SU-DHL-6 (cell line): ENCODE results near the gene HDGFL3.
A peak's percentile ranks its signal among the peaks of the same experiment; 100 is the strongest.

ENCODE experiments used
- H2AFZ ChIP-seq: fragments of 200-600 bp; sonication (generic); 2 replicates; pipeline ENCODE4 v1.6.1; 2014; ENCODE audit warnings: low read depth, mild to moderate bottlenecking, moderate library complexity, mixed read lengths, antibody characterized with exemption, low read length; ENCODE audit not compliant: severe bottlenecking
- H3F3A ChIP-seq: fragments of 200-600 bp; shearing (Covaris generic); 2 replicates; pipeline ENCODE4 v1.6.0; 2016; ENCODE audit warnings: antibody characterized with exemption, mild to moderate bottlenecking; ENCODE audit not compliant: insufficient read depth
- H3K27ac ChIP-seq: fragments of 200-600 bp; sonication (generic); 2 replicates; pipeline ENCODE4 v1.5.1; 2016; ENCODE audit warnings: low read depth, mild to moderate bottlenecking, low read length, moderate library complexity, mixed read lengths
- H3K27me3 ChIP-seq: fragments of 200-600 bp; sonication (generic), shearing (Covaris generic); 2 replicates; pipeline ENCODE4 v1.6.0; 2014; ENCODE audit warnings: mild to moderate bottlenecking, low read length
- H3K36me3 ChIP-seq: fragments of 200-600 bp; sonication (generic); 2 replicates; pipeline ENCODE4 v1.6.1; 2014; ENCODE audit warnings: mild to moderate bottlenecking, low read length, mixed read lengths
- H3K4me2 ChIP-seq: fragments of 300-600, 200-600 bp; shearing (Covaris generic), sonication (generic); 2 replicates; pipeline ENCODE4 v1.6.0; 2014; ENCODE audit warnings: low read length, low read depth, mild to moderate bottlenecking; ENCODE audit not compliant: poor library complexity, severe bottlenecking
- H3K4me3 ChIP-seq: fragments of 200-600 bp; sonication (generic); 2 replicates; pipeline ENCODE4 v1.5.1; 2014; ENCODE audit warnings: antibody characterized with exemption, low read length, mild to moderate bottlenecking, mixed read lengths; ENCODE audit not compliant: insufficient read depth, poor library complexity, severe bottlenecking
- H3K79me2 ChIP-seq: fragments of 200-600 bp; sonication (generic); 2 replicates; pipeline ENCODE4 v1.6.1; 2014; ENCODE audit warnings: mild to moderate bottlenecking, low read length, moderate library complexity; ENCODE audit not compliant: insufficient read depth
- H3K9ac ChIP-seq: fragments of 200-600 bp; sonication (generic); 2 replicates; pipeline ENCODE4 v1.7.0; 2014; ENCODE audit warnings: mild to moderate bottlenecking, low read length
- H3K9me2 ChIP-seq: fragments of 200-600 bp; sonication (generic); replicated peaks from 2 replicates; pipeline ENCODE4 v1.6.1; 2014; ENCODE audit warnings: low read length; ENCODE audit not compliant: insufficient read depth
- H3K9me3 ChIP-seq: fragments of 200-600 bp; sonication (generic); 2 replicates; pipeline ENCODE4 v1.6.1; 2014; ENCODE audit warnings: low read length, mixed read lengths; ENCODE audit not compliant: insufficient read depth
- H4K20me1 ChIP-seq: fragments of 200-600 bp; sonication (generic); 2 replicates; pipeline ENCODE4 v1.6.1; 2014; ENCODE audit warnings: low read depth, mild to moderate bottlenecking, antibody characterized with exemption, low read length, moderate library complexity, mixed read lengths
- CTCF ChIP-seq: fragments of 200-600 bp; sonication (generic); IDR thresholded peaks from one replicate; pipeline ENCODE4 v1.5.1; 2017; ENCODE audit warnings: antibody characterized with exemption, mild to moderate bottlenecking, low read length, moderate library complexity; ENCODE audit not compliant: insufficient read depth, poor library complexity, severe bottlenecking
- EZH2phosphoT487 ChIP-seq: fragments of 200-600 bp; sonication (generic), shearing (Covaris generic); conservative IDR thresholded peaks from 2 replicates; pipeline ENCODE4 v1.6.1; 2018; ENCODE audit warnings: mild to moderate bottlenecking, antibody characterized with exemption, low read length, moderate library complexity, mixed read lengths

Gene HDGFL3

GRCh38 chr15:83110381-83110780 is 97.2 kb downstream of the HDGFL3 start:
- H3K36me3 ChIP-seq: no peaks in the 10 kb centered on the region
- no peaks in the 10 kb centered on the region for H3K9me2 ChIP-seq
- no peaks in the 10 kb centered on the region for H3K79me2 ChIP-seq
- H3K9ac ChIP-seq: no peak overlapping the region
- H3F3A ChIP-seq: no peaks in the 10 kb centered on the region
- H4K20me1 ChIP-seq: no peaks in the 10 kb centered on the region
- no peak overlapping the region for H3K4me3 ChIP-seq
- H3K4me2 ChIP-seq: no peak overlapping the region
- no peaks in the 10 kb centered on the region for H3K9me3 ChIP-seq
- no peaks in the 10 kb centered on the region for H3K27me3 ChIP-seq
- H2AFZ ChIP-seq: no peak overlapping the region
- no peak overlapping the region for H3K27ac ChIP-seq
- no peak for TF ChIP-seq EZH2phosphoT487
- no peak for TF ChIP-seq CTCF

GRCh38 chr15:83109532-83109931 is 98.1 kb downstream of the HDGFL3 start:
- Histone ChIP-seq H3K27ac (no peak overlapping the region), H4K20me1 (no peaks in the 10 kb centered on the region), H3K9me2 (no peaks in the 10 kb centered on the region), H3F3A (no peaks in the 10 kb centered on the region), H3K4me3 (no peak overlapping the region), H3K4me2 (no peak overlapping the region), H2AFZ (no peak overlapping the region), H3K27me3 (no peaks in the 10 kb centered on the region), H3K36me3 (no peaks in the 10 kb centered on the region), H3K9ac (no peak overlapping the region), H3K9me3 (no peaks in the 10 kb centered on the region), H3K79me2 (no peaks in the 10 kb centered on the region)
- no peak for TF ChIP-seq EZH2phosphoT487
- TF ChIP-seq CTCF: no peak

GRCh38 chr15:83108266-83109219 is 99.1 kb downstream of the HDGFL3 start:
- Histone ChIP-seq H4K20me1 (no peaks in the 10 kb centered on the region), H2AFZ (peak overlapping the region; percentile 12), H3F3A (no peaks in the 10 kb centered on the region), H3K36me3 (no peaks in the 10 kb centered on the region), H3K4me2 (peak overlapping the region; percentile 16), H3K9ac (peak overlapping the region; percentile 17; the same call in 1 of the 2 replicates), H3K9me2 (no peaks in the 10 kb centered on the region), H3K27me3 (no peaks in the 10 kb centered on the region), H3K4me3 (no peak overlapping the region), H3K27ac (no peak overlapping the region), H3K9me3 (no peaks in the 10 kb centered on the region), H3K79me2 (no peaks in the 10 kb centered on the region)
- TF ChIP-seq CTCF: no peak
- TF ChIP-seq EZH2phosphoT487: no peak
